AG04450 (cell line): ENCODE results near the gene CTBP1. TPM values are rescaled to one million over a fixed set of nuclear protein-coding genes. Genes with fewer than 3 reads are reported as not detected.

Experiments
- CTCF ChIA-PET: fragments of 300-600, 350-600 bp; formaldehyde crosslinking; extraction: SDS; loops from one replicate; lab custom pipeline; 2022; ENCODE audit warnings: antibody characterized with exemption, inconsistent platforms; lab: Charles Lee
- POLR2A ChIA-PET: fragments of 350-600 bp; formaldehyde crosslinking; extraction: SDS; loops from one replicate; lab custom pipeline; 2021; ENCODE audit warnings: antibody characterized with exemption, inconsistent platforms; lab: Yijun Ruan, JAX
- DNase-seq: peaks from one replicate; pipeline ENCODE4 v3.0.0-alpha.2; 2011; ENCODE audit warnings: low read depth, low spot score
- H3K27ac ChIP-seq: one replicate; pipeline ENCODE4 v1.5.1; 2012; ENCODE audit warnings: low read depth, low read length, control low read depth
- H3K27me3 ChIP-seq: one replicate; pipeline ENCODE4 v1.6.0; 2012; ENCODE audit warnings: low read length; ENCODE audit not compliant: control insufficient read depth, insufficient read depth
- H3K4me3 ChIP-seq: 2 replicates; pipeline ENCODE4 v1.5.1; 2011; ENCODE audit warnings: mild to moderate bottlenecking, low read depth, low read length, control low read depth
- H3K9me3 ChIP-seq: 2 replicates; pipeline ENCODE4 v1.5.1; 2012; ENCODE audit warnings: low read length; ENCODE audit not compliant: control insufficient read depth, insufficient read depth
- CTCF ChIP-seq: IDR thresholded peaks from 2 replicates; pipeline ENCODE4 v1.5.1; 2011; ENCODE audit warnings: low read depth, low read length, control low read depth, inconsistent platforms
- polyA plus RNA-seq: library from polyadenylated mRNA; depleted of rRNA; stranded (reverse); fragments of >200 nt; gene quantifications from 2 replicates; pipeline ENCODE4 v1.2.3, GENCODE V29; 2011

Gene CTBP1
- polyA plus RNA-seq, 1 experiment, result 72.6 TPM

- no peak for TF ChIP-seq CTCF
- Histone ChIP-seq H3K9me3 (peaks cover 45% of the 10 kb centered on the region), H3K27me3 (no peaks in the 10 kb centered on the region), H3K27ac (no peak overlapping the region), H3K4me3 (no peak overlapping the region)
- DNase-seq, result no peak
- CTCF ChIA-PET, result no interaction called here
- POLR2A ChIA-PET, result no interaction called here
Measured at GRCh38 chr4:1255151-1255550, 6.2 kb upstream of the CTBP1 start.

- TF ChIP-seq CTCF, result no peak
- POLR2A ChIA-PET, result no interaction called here
- CTCF ChIA-PET, result no interaction called here
- Histone ChIP-seq H3K9me3 (peaks cover 52% of the 10 kb centered on the region), H3K27ac (no peak overlapping the region), H3K27me3 (no peaks in the 10 kb centered on the region), H3K4me3 (no peak overlapping the region)
- no peak for DNase-seq
Measured at GRCh38 chr4:1253831-1254230, 4.9 kb upstream of the CTBP1 start.

DNA sequence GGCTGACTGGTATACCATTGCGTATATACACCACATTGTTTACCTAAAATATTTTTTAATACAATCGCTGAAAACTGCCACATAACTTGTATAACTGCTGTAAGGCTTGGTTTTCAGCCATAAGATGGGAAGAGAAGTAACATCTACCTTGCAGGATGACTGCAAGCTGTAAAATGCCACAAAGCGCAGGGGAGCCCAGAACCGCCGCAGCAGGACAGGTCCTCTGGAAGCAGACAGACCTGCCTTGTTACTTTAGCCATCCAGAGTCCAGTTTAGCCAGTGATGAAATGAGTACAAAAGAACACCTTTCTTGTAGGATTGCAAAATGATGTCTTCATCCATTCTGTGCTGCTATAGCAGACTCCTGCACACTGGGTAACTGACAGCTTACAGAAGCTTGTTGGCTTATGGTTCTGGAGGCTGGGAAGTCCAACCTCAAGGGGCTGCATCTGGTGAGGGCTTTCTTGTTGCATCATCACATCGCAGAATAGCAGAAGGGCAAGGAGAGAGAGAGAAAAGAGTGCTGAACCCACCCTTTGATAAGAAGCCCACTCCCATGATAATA, 4.1 kb upstream of the CTBP1 start:
- Histone ChIP-seq H3K9me3 (peaks cover 52% of the 10 kb centered on the region), H3K4me3 (no peak overlapping the region), H3K27ac (no peak overlapping the region), H3K27me3 (no peaks in the 10 kb centered on the region)
- ChIA-PET POLR2A (no interaction called here), CTCF (no interaction called here)
- no peak for DNase-seq
- no peak for TF ChIP-seq CTCF

- H3K9me3 ChIP-seq, result peaks cover 52% of the 10 kb centered on the region
- no peak overlapping the region for H3K4me3 ChIP-seq
- CTCF ChIA-PET, result no interaction called here
- no peak for TF ChIP-seq CTCF
- POLR2A ChIA-PET, result no interaction called here
- no peaks in the 10 kb centered on the region for H3K27me3 ChIP-seq
- DNase-seq, result no peak
- no peak overlapping the region for H3K27ac ChIP-seq
Measured at GRCh38 chr4:1251773-1252066, 2.8 kb upstream of the CTBP1 start.

DNA sequence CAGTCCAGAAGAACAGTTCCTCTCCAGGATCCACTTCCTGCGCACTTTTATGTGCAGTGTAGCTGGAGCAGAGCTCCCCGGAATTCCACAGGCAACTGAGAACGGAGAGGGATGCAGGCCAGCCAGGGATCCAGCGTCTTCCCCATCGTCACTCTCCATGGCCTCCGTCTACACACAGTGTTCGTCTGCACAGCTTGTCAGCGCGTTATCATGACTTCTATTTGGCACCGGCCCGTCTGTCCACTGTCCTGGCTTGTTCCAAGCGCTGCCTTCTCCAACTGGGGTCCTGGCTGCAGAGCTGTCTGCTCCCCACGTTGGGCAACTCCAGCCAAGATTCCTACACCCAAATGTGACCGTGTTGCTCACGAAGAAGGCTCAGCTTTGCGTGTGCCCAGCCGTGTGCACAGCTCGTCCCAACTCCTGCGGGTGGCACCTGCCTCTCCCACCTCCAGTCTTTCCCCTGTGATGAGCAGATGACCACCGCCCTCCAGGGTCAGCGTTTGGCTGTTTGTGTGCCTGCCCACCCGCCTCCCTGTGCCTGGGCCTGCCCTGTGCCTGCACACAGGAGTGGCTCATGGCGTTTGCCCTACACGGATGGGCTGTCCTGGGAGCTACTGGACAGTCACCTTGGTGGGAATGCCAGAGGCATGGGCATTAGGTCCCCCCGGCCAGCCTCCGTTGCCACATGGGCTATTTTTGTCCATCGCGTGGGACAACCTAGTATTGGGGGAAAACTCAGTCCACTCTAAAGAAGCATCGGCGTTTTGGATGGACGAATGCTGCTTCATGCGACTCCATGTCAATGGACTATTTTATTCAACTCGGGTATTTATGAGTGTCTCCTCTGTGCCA, 2.2 kb upstream of the CTBP1 start:
- TF ChIP-seq CTCF, result no peak
- no peaks in the 10 kb centered on the region for H3K27me3 ChIP-seq
- ChIA-PET POLR2A (interaction anchor here (4.7 kb wide), 1 partner anchor 96 kb away, joined by 33 read pairs; the partner anchor contains the start of gene UVSSA), CTCF (no interaction called here)
- DNase-seq, result no peak
- H3K9me3 ChIP-seq, result peaks cover 52% of the 10 kb centered on the region
- no peak overlapping the region for H3K27ac ChIP-seq
- H3K4me3 ChIP-seq, result no peak overlapping the region
